B cell (primary cell): ENCODE results near the gene SLC38A10. TPM values are rescaled to one million over a fixed set of nuclear protein-coding genes. Genes with fewer than 3 reads are reported as not detected.

Experiments
- ATAC-seq: fragments of 200-7000 bp; cut with Tn5 transposase; one replicate; pipeline ENCODE4 v1.10.0; 2021; ENCODE audit warnings: low read depth, mild to moderate bottlenecking, moderate number of reproducible peaks, moderate library complexity
- CTCF ChIA-PET: fragments of 350-600 bp; sonication (Branson Sonifier 250); formaldehyde crosslinking; loops from one replicate; lab custom pipeline; 2021; ENCODE audit warnings: antibody characterized with exemption, inconsistent platforms; lab: Charles Lee
- POLR2A ChIA-PET: fragments of 350-600 bp; sonication (Branson Sonifier 250); formaldehyde crosslinking; loops from one replicate; lab custom pipeline; 2021; ENCODE audit warnings: antibody characterized with exemption; lab: Charles Lee
- DNase-seq: peaks from one replicate; pipeline ENCODE4 v3.0.0; 2013
- H2AFZ ChIP-seq: 2 replicates; pipeline ENCODE4 v1.6.1; 2012; ENCODE audit warnings: mild to moderate bottlenecking, low read depth, low read length; ENCODE audit not compliant: insufficient read depth, poor library complexity, severe bottlenecking
- H3K27ac ChIP-seq, 2 donors: 1 replicate in 1 of 2; 2 replicates in 1 of 2; pipeline ENCODE4 v1.5.1; 2012 to 2013; ENCODE audit warnings: low read length in 2 of 2, mild to moderate bottlenecking in 2 of 2, moderate library complexity in 1 of 2
- H3K27me3 ChIP-seq, 4 experiments: fragments of 200-600 bp in 1 of 4; sonication (generic) in 1 of 4; replicated peaks in 1 of 4; 1 replicate in 2 of 4; 2 replicates in 2 of 4; pipeline versions ENCODE4 v1.6.1 to v1.7.0; 2013 to 2016; ENCODE audit warnings: low read length in 3 of 4, mild to moderate bottlenecking in 2 of 4, mixed read lengths in 1 of 4, moderate library complexity in 1 of 4; ENCODE audit not compliant: insufficient read depth in 4 of 4, control insufficient read depth in 3 of 4; ENCODE audit errors: control extremely low read depth in 1 of 4
- H3K36me3 ChIP-seq, 2 experiments: replicated peaks in 1 of 2; 1 replicate in 1 of 2; 2 replicates in 1 of 2; pipeline versions ENCODE4 v1.6.1 to v1.7.1; 2013; ENCODE audit warnings: low read length in 1 of 2; ENCODE audit not compliant: insufficient read depth in 2 of 2, control insufficient read depth in 1 of 2; ENCODE audit errors: control extremely low read depth in 1 of 2, extremely low read depth in 1 of 2
- H3K4me1 ChIP-seq, 2 donors: fragments of 200-600 bp in 1 of 2; sonication (generic) in 1 of 2; 1 replicate in 1 of 2; 2 replicates in 1 of 2; pipeline versions ENCODE4 v1.5.1 to v1.6.1; 2013 to 2017; ENCODE audit warnings: low read length in 2 of 2; ENCODE audit not compliant: control insufficient read depth in 2 of 2, insufficient read depth in 2 of 2
- H3K4me2 ChIP-seq: replicated peaks from 2 replicates; pipeline ENCODE3; 2012; ENCODE audit warnings: mild to moderate bottlenecking, low read depth, low read length; ENCODE audit not compliant: poor library complexity, severe bottlenecking
- H3K4me3 ChIP-seq, 5 experiments: fragments of 200-600 bp in 1 of 5; sonication (generic) in 1 of 5; 1 replicate in 3 of 5; 2 replicates in 2 of 5; pipeline versions ENCODE4 v1.5.1 to v1.7.0; 2011 to 2016; ENCODE audit warnings: low read length in 4 of 5, mild to moderate bottlenecking in 4 of 5, low read depth in 2 of 5, control low read depth in 1 of 5, moderate library complexity in 1 of 5; ENCODE audit not compliant: insufficient read depth in 1 of 5; ENCODE audit errors: control extremely low read depth in 1 of 5, extremely low read depth in 1 of 5
- H3K79me2 ChIP-seq: fragments of 200-600 bp; sonication (generic); one replicate; pipeline ENCODE4 v1.6.0; 2016; ENCODE audit warnings: low read length; ENCODE audit not compliant: control insufficient read depth, insufficient read depth
- H3K9ac ChIP-seq: fragments of 200-600 bp; sonication (generic); 2 replicates; pipeline ENCODE4 v1.6.1; 2017; ENCODE audit warnings: mild to moderate bottlenecking, low read length, moderate library complexity
- H3K9me3 ChIP-seq, 3 donors: one replicate each; pipeline versions ENCODE4 v1.6.1 to v1.7.1; 2013; ENCODE audit warnings: low read length in 2 of 3; ENCODE audit not compliant: control insufficient read depth in 2 of 3, insufficient read depth in 1 of 3; ENCODE audit errors: control extremely low read depth in 1 of 3
- H4K20me1 ChIP-seq: 2 replicates; pipeline ENCODE4 v1.6.0; 2012; ENCODE audit warnings: mild to moderate bottlenecking, low read length; ENCODE audit not compliant: insufficient read depth, control insufficient read depth, poor library complexity, severe bottlenecking
- H3K27ac Mint-ChIP-seq: one replicate; pipeline ENCODE4 v1.8.0; 2021; ENCODE audit warnings: mixed read lengths
- H3K27me3 Mint-ChIP-seq: one replicate; pipeline ENCODE4 v1.8.0; 2021; ENCODE audit warnings: mixed read lengths
- H3K4me1 Mint-ChIP-seq: one replicate; pipeline ENCODE4 v1.8.0; 2021; ENCODE audit warnings: mixed read lengths
- H3K4me3 Mint-ChIP-seq: one replicate; pipeline ENCODE4 v1.8.0; 2021; ENCODE audit warnings: mixed read lengths
- H3K9me3 Mint-ChIP-seq: one replicate; pipeline ENCODE4 v1.8.0; 2022; ENCODE audit warnings: mixed read lengths; ENCODE audit not compliant: insufficient read depth
- EZH2 ChIP-seq: IDR thresholded peaks from 2 replicates; pipeline ENCODE4 v1.6.1; 2012; ENCODE audit warnings: borderline replicate concordance, low read depth, mild to moderate bottlenecking, moderate library complexity, low read length; ENCODE audit not compliant: insufficient read depth, poor library complexity, severe bottlenecking
- WGBS: methylation state at CpG from one replicate; pipeline ENCODE4 v1.1.5; 2013; ENCODE audit warnings: missing lambda C conversion rate; ENCODE audit not compliant: insufficient coverage; 5-methylcytosine and 5-hydroxymethylcytosine counted together
- intact Hi-C: fragments of 100-400 bp; cut with micrococcal nuclease; formaldehyde crosslinking; loops from one replicate; pipeline ENCODE4 v1.10.0; 2022
- polyA plus RNA-seq: library from polyadenylated mRNA; depleted of rRNA; stranded (reverse); fragments of >200 nt; gene quantifications from 2 replicates; pipeline ENCODE4 v1.2.3, GENCODE V29; 2012
- total RNA-seq, 2 donors: library from RNA; stranded (reverse); fragments of 120-200 nt in 1 of 2; gene quantifications; 1 replicate in 1 of 2; 2 replicates in 1 of 2; pipeline versions ENCODE4 v1.2.3 to v1.2.4, GENCODE V29; 2013 to 2022
- TF ChIP-seq, protein P1 (sequence below): fragments of 200-600 bp; IDR thresholded peaks from one replicate; pipeline ENCODE4 v1.8.0; 2022; ENCODE audit warnings: antibody characterized with exemption, mild to moderate bottlenecking

The SLC38A10 gene
- total and polyA plus RNA-seq, 2 donors (not counting 1 experiment from before 2014, with no cell fraction given) = 76.1 to 104 TPM

DNA sequence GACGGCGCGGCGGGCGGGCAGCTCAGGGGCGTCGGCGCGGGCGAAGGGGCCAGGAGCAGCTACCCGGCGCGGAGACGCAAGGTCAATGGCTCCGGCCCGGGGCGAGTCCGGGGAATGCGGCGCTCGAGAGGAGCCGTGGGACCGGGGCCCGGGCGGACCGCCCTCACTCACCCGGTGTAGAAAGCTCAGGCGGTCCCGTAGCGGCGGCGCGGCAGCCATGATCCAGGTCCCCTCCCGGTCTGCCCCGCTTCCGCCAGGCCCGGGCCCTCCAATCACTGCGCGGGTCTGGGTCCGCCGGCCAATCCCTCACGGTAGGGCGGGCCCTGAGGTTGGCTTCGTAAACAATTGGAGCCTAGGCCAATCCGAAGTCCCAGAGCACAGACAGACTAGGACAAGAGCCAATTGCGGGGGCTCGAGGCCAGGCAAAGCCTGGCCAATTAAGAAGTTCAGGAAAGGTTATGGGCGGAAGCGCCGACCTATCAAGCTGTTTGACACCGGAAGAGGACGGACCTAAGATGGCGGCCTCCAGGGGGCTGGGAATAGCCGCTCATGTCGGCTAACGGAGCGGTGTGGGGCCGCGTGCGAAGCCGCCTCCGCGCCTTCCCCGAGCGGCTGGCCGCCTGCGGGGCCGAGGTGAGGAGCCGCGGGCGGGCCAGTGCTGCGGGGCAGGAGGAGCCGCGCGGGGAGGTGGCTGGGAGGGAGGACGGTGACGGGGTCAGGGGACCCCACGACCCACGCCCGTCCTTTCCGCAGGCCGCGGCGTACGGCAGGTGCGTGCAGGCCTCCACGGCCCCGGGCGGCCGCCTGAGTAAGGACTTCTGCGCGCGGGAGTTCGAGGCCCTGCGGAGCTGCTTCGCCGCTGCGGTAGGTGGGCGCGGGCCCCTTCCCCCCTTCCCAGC, 56.0 kb downstream of the SLC38A10 start, which contains the start of the genes NDUFAF8 and TEPSIN:
NDUFAF8 (plus strand) TSS at position 504 of the 899 bp plus-strand sequence; CDS start at position 550, 46 bp downstream.
TEPSIN (minus strand) TSS at position 241 of the 899 bp plus-strand sequence; CDS start at position 219, 22 bp downstream.
- intact Hi-C loops = loop anchor here (1.0 kb wide), 5 partner anchors 11 to 824 kb away; partner anchors contain the start of genes CCDC137, ENDOV, OXLD1 and SLC38A10
- Histone ChIP-seq H3K79me2 (peaks cover 75% of the 10 kb centered on the region), H3K27ac (peak within 1 kb of the TSS; percentile 18 to 82), H3K27me3 (no peaks in the 10 kb centered on the region), H3K4me2 (peak within 1 kb of the TSS; percentile 97), H3K9ac (peak within 1 kb of the TSS; percentile 97), H4K20me1 (peaks cover 73% of the 10 kb centered on the region), H3K4me1 (peaks cover 19 to 29% of the 10 kb centered on the region in 2 donors), H3K36me3 (peaks cover 0 to 23% of the 10 kb centered on the region in 2 experiments), H2AFZ (peak within 1 kb of the TSS; percentile 96), H3K4me3 (peak within 1 kb of the TSS; percentile 49 to 90 (median 82)), H3K9me3 (peaks cover 0 to 3% (median 0%) of the 10 kb centered on the region in 3 donors)
- H3K4me3 Mint-ChIP-seq = peak within 1 kb of the TSS; percentile 93
- POLR2A ChIA-PET = interaction anchor here (0.5 to 2.4 kb wide), 7 partner anchors 9 to 1394 kb away, joined by 3 to 19 read pairs (median 3); partner anchors contain the start of gene CEP131
- CTCF ChIA-PET = interaction anchor here (0.9 to 5.6 kb wide), 6 partner anchors 14 to 361 kb away, joined by 3 to 43 read pairs (median 3); partner anchors contain the start of gene CEP131
- WGBS = under 1% methylated on average over 94 of the region's 100 CpGs
- peaks cover 44% of the 10 kb centered on the region for H3K4me1 Mint-ChIP-seq
- TF ChIP-seq EZH2 = no peak
- TF ChIP-seq, protein P1, sequence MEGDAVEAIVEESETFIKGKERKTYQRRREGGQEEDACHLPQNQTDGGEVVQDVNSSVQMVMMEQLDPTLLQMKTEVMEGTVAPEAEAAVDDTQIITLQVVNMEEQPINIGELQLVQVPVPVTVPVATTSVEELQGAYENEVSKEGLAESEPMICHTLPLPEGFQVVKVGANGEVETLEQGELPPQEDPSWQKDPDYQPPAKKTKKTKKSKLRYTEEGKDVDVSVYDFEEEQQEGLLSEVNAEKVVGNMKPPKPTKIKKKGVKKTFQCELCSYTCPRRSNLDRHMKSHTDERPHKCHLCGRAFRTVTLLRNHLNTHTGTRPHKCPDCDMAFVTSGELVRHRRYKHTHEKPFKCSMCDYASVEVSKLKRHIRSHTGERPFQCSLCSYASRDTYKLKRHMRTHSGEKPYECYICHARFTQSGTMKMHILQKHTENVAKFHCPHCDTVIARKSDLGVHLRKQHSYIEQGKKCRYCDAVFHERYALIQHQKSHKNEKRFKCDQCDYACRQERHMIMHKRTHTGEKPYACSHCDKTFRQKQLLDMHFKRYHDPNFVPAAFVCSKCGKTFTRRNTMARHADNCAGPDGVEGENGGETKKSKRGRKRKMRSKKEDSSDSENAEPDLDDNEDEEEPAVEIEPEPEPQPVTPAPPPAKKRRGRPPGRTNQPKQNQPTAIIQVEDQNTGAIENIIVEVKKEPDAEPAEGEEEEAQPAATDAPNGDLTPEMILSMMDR = no peak
- peak; percentile 95 for ATAC-seq
- no peaks in the 10 kb centered on the region for H3K27me3 Mint-ChIP-seq
- H3K27ac Mint-ChIP-seq = peak within 1 kb of the TSS; percentile 91
- no peaks in the 10 kb centered on the region for H3K9me3 Mint-ChIP-seq
- peak; percentile 98 for DNase-seq
